HG03571 (cell line): ENCODE data around the gene PAPPA.

Experiments
- ATAC-seq: cut with Tn5 transposase; IDR thresholded peaks from one replicate; pipeline ENCODE4 v1.9.1; 2021; ENCODE audit not compliant: unreplicated experiment

Gene PAPPA

GRCh38 chr9:116409129-116409528, 255.5 kb downstream of the PAPPA start:
- no peak for ATAC-seq

- no peak for ATAC-seq
These were observed 256.0 kb downstream of the PAPPA start for GRCh38 chr9:116409638-116410037.

- ATAC-seq, result no peak
These were observed 257.9 kb downstream of the PAPPA start for GRCh38 chr9:116411506-116411905.

GRCh38 chr9:116414374-116414773, 260.8 kb downstream of the PAPPA start:
- ATAC-seq, result no peak

GRCh38 chr9:116416421-116416820, 262.8 kb downstream of the PAPPA start:
- no peak for ATAC-seq

GRCh38 chr9:116417464-116417863, 263.9 kb downstream of the PAPPA start:
- ATAC-seq, result no peak

GRCh38 chr9:116419181-116419580, 265.6 kb downstream of the PAPPA start:
- ATAC-seq, result no peak

- ATAC-seq, result no peak
These were observed 267.5 kb downstream of the PAPPA start for GRCh38 chr9:116420993-116421538.

GRCh38 chr9:116422119-116422979, 268.8 kb downstream of the PAPPA start:
- ATAC-seq, result no peak

- no peak for ATAC-seq
These were observed 269.6 kb downstream of the PAPPA start for GRCh38 chr9:116423149-116423548.

- no peak for ATAC-seq
These were observed 271.7 kb downstream of the PAPPA start for GRCh38 chr9:116425244-116425643.

GRCh38 chr9:116430849-116431248, 277.3 kb downstream of the PAPPA start:
- ATAC-seq, result no peak

- ATAC-seq, result no peak
These were observed 278.5 kb downstream of the PAPPA start for GRCh38 chr9:116432051-116432450.

- ATAC-seq, result no peak
These were observed 280.7 kb downstream of the PAPPA start for GRCh38 chr9:116434314-116434713.

GRCh38 chr9:116435706-116436105, 282.1 kb downstream of the PAPPA start:
- no peak for ATAC-seq

GRCh38 chr9:116436121-116436520, 282.5 kb downstream of the PAPPA start:
- ATAC-seq, result no peak

- no peak for ATAC-seq
These were observed 284.1 kb downstream of the PAPPA start for GRCh38 chr9:116437411-116438370.

- no peak for ATAC-seq
These were observed 288.9 kb downstream of the PAPPA start for GRCh38 chr9:116442528-116442927.

- no peak for ATAC-seq
These were observed 294.3 kb downstream of the PAPPA start for GRCh38 chr9:116447934-116448333.

GRCh38 chr9:116448431-116448830, 294.8 kb downstream of the PAPPA start:
- no peak for ATAC-seq

- ATAC-seq, result no peak
These were observed 296.4 kb downstream of the PAPPA start for GRCh38 chr9:116449949-116450348.
